HFF-Myc (cell line): ENCODE results near the gene TYSND1.

Experiments
- DNase-seq: peaks from one replicate; pipeline ENCODE4 v3.0.0-alpha.2; 2011; ENCODE audit warnings: low read depth; ENCODE audit errors: extremely low read depth
- H3K4me3 ChIP-seq: replicated peaks from 2 replicates; pipeline ENCODE4 v1.5.1; 2011; ENCODE audit warnings: low read depth, mild to moderate bottlenecking, control low read depth, low read length
- CTCF ChIP-seq: IDR thresholded peaks from 2 replicates; pipeline ENCODE4 v1.5.1; 2012; ENCODE audit warnings: mild to moderate bottlenecking, low read depth, low read length, control low read depth; ENCODE audit errors: missing control alignments

The TYSND1 gene

GRCh38 chr10:70092389-70092718 lies 54.1 kb downstream of the TYSND1 start:
- TF ChIP-seq CTCF: no peak
- no peak overlapping the region for H3K4me3 ChIP-seq
- DNase-seq: no peak

GRCh38 chr10:70090951-70091350 lies 55.5 kb downstream of the TYSND1 start:
- DNase-seq: no peak
- TF ChIP-seq CTCF: no peak
- H3K4me3 ChIP-seq: no peak overlapping the region

GRCh38 chr10:70090013-70090412 lies 56.5 kb downstream of the TYSND1 start:
- no peak for TF ChIP-seq CTCF
- DNase-seq: no peak
- H3K4me3 ChIP-seq: no peak overlapping the region

GRCh38 chr10:70088308-70088698 lies 58.2 kb downstream of the TYSND1 start:
- TF ChIP-seq CTCF: no peak
- H3K4me3 ChIP-seq: no peak overlapping the region
- no peak for DNase-seq
